ENCODE measurements around the gene PCSK6.

Gene PCSK6

DNA sequence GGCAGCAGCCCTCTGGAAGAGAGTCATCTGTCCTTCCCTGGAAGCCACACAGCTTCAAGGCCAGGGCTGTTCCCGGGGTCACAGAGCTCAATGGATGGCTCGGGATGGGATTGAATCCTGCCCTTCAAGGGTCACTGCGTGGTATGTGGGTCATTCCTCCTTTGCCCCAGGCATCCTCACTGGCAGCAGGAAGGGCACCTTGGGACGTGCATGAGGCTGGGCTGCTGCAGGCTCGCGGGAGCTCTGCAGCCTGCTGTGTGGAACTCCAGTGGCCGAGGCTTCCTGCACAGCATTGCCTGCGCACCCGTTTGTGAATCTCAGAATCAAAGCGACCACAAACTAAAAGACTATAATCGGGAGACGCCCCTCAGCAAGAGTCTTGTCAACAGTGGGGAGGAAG, 60.7 kb downstream of the PCSK6 start:
- TF ChIP-seq GATA3 (IDR thresholded peaks at IDR 0.05; ENCODE audit: low read depth, low read length) (no peak), GATA2 (IDR thresholded peaks at IDR 0.05; ENCODE audit: low read depth, low read length) (no peak)

GRCh38 chr15:101427606-101428487, 61.7 kb downstream of the PCSK6 start:
- TF ChIP-seq GATA2 (IDR thresholded peaks at IDR 0.05; ENCODE audit: low read depth, low read length) (no peak), GATA3 (IDR thresholded peaks at IDR 0.05; ENCODE audit: low read depth, low read length) (no peak)

- no peak for TF ChIP-seq GATA2 (IDR thresholded peaks at IDR 0.05; ENCODE audit: low read depth, low read length)
- TF ChIP-seq GATA3 (IDR thresholded peaks at IDR 0.05; ENCODE audit: low read depth, low read length): no peak
Measured at GRCh38 chr15:101426761-101427333, 62.7 kb downstream of the PCSK6 start.

- TF ChIP-seq GATA3 (IDR thresholded peaks at IDR 0.05; ENCODE audit: low read depth, low read length) (no peak), GATA2 (IDR thresholded peaks at IDR 0.05; ENCODE audit: low read depth, low read length) (no peak)
Measured at GRCh38 chr15:101425787-101426365, 63.6 kb downstream of the PCSK6 start.

GRCh38 chr15:101424984-101425383, 64.5 kb downstream of the PCSK6 start:
- TF ChIP-seq GATA3 (IDR thresholded peaks at IDR 0.05; ENCODE audit: low read depth, low read length): no peak
- no peak for TF ChIP-seq GATA2 (IDR thresholded peaks at IDR 0.05; ENCODE audit: low read depth, low read length)

DNA sequence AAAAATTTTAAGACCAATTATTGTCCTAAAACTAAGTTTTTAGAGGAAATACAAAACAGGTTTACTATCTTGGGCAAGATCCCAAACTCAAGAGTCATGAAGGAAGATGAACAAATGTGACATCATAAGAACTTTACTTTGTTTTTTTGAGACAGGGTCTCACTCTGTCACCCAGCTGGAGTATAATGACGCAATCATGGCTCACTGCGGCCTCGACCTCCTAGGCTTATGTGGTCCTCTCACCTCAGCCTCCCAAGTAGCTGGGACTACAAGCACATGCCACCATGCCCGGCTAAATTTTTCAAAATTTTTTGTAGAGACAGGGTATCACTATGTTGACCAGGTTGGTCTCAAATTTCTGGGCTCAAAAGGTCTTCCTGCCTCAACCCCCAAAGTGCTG, 69.3 kb downstream of the PCSK6 start:
- no peak for TF ChIP-seq GATA2 (IDR thresholded peaks at IDR 0.05; ENCODE audit: low read depth, low read length)
- no peak for TF ChIP-seq GATA3 (IDR thresholded peaks at IDR 0.05; ENCODE audit: low read depth, low read length)

GRCh38 chr15:101413239-101413638, 76.3 kb downstream of the PCSK6 start:
- TF ChIP-seq GATA3 (IDR thresholded peaks at IDR 0.05; ENCODE audit: low read depth, low read length): no peak
- no peak for TF ChIP-seq GATA2 (IDR thresholded peaks at IDR 0.05; ENCODE audit: low read depth, low read length)

- TF ChIP-seq GATA2 (IDR thresholded peaks at IDR 0.05; ENCODE audit: low read depth, low read length) (no peak), GATA3 (IDR thresholded peaks at IDR 0.05; ENCODE audit: low read depth, low read length) (no peak)
Measured at GRCh38 chr15:101411581-101411980, 77.9 kb downstream of the PCSK6 start.

DNA sequence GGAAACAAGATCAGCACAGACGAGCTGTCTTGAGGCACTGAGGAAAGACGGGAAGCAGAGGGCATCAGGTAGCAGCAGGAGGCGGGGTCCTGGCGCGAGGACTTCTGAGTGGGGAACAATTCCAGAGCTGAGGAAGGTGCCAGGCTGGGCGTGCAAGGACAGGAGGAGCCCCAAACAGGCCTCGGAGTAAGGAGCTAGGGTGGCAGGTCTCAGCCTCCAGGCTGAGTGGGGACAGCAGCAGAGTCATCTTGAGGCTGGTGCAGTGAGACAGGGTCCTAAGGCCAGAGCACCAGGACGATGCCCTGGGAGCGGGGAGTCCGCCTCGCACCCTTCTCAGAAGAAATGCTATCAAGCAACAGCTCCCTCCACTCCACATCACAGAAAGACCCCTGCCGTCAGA, 78.4 kb downstream of the PCSK6 start:
- no peak for TF ChIP-seq GATA2 (IDR thresholded peaks at IDR 0.05; ENCODE audit: low read depth, low read length)
- TF ChIP-seq GATA3 (IDR thresholded peaks at IDR 0.05; ENCODE audit: low read depth, low read length): no peak

DNA sequence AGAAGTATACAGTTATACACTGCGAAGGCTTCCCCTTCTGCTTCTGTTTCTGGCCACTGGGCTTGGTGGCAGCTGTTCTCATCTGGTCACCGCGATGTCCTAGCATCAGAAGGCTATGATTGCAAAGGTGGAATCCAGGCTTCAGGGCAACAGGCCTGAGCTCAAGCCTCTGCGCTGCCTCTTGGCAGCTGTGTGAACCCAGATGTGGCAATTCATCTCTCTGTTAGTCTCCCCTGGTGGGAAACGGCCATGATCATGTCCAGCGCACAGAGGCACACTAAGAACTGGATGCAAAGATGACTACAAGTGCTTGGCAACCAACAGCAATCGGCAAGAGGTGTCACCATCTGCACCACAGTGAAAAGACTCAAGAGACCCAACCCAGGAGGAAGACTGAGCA, 78.9 kb downstream of the PCSK6 start:
- TF ChIP-seq GATA3 (IDR thresholded peaks at IDR 0.05; ENCODE audit: low read depth, low read length) (no peak), GATA2 (IDR thresholded peaks at IDR 0.05; ENCODE audit: low read depth, low read length) (no peak)

- no peak for TF ChIP-seq GATA2 (IDR thresholded peaks at IDR 0.05; ENCODE audit: low read depth, low read length)
Measured at GRCh38 chr15:101409621-101410020, 79.9 kb downstream of the PCSK6 start.

DNA sequence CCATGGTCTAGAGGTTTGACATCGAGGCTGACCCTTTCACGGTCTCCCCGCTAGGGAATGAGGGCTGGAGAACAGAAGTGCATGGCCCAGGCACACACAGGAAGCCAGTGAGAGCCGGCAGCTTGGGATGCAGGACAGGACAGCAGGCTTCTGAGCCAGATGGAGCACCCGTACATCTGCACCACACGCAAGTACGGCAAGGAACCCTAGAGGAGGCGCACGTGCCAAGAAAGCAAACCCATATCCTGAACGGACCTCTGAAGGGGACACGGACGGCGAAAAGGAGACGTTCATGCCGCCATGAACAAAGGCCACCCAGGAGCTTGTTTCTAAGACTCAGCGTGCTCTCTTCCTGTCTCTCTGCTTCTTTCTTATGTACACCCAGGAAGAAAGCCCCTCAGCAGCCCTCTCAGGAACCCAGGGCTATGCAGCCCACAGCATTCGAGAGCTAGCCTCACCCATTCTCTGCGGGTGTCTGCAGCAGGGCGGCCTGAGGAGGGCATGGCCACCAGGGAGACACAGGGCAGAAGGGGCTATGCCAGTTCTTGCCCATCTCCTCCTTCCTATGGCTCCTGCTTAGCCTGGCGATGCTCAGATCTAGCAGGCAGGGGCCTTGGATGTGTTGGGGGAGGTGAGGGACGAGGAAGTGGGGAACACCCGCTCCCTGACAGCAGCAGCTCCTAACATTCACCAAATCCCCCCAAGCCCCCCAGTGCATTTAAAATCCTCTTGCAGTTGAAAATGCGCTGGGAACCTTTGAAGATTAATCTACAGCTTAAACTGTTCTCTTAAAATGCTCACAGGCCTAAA, 81.3 kb downstream of the PCSK6 start:
- no peak for TF ChIP-seq GATA2 (IDR thresholded peaks at IDR 0.05; ENCODE audit: low read depth, low read length)
- TF ChIP-seq GATA3 (IDR thresholded peaks at IDR 0.05; ENCODE audit: low read depth, low read length): no peak

GRCh38 chr15:101407439-101407838, 82.1 kb downstream of the PCSK6 start:
- TF ChIP-seq GATA2 (IDR thresholded peaks at IDR 0.05; ENCODE audit: low read depth, low read length) (no peak), GATA3 (IDR thresholded peaks at IDR 0.05; ENCODE audit: low read depth, low read length) (no peak)

DNA sequence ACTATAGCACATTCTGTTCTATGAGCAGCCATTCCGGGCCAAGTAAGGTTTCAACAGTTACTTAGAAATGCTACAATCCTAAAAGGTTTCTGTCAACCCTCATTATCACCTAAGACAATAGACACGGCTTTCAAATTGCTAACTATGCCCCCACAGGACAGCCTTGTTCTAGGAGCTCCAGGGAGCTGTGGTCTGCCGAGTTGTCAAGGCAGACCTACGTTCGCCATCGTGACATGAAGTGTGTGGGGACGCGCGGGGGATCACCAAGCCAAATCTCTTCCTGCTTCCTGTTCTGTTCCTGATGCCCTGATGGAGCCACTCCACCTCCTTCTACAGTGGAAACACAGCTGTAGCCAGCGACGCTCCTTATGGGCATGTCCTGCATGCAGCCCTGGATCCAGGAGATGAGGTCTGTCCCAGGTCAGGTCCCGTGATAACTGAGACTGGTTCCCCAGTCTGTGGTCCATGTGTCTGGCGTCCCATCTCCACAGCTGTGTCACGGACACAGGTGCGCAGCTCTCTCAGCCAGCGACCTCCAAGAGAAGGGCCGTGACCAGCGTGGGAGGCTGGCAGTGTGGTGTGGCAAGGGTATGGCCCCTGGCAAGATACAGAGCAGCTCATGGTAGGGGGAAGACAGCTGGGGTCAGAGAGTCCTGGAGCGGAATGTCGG, 82.8 kb downstream of the PCSK6 start:
- no peak for TF ChIP-seq GATA2 (IDR thresholded peaks at IDR 0.05; ENCODE audit: low read depth, low read length)
- TF ChIP-seq GATA3 (IDR thresholded peaks at IDR 0.05; ENCODE audit: low read depth, low read length): no peak
